ENCODE data around the gene ENPEP.
"Not testable (repeated sequence)": the region's sequence is repeated elsewhere in the genome, so short reads cannot be mapped to it uniquely, and the experiment has no call there.

The ENPEP gene

GRCh38 chr4:110475881-110476818, at the start of gene ENPEP:
Gene ENPEP, plus strand, starts transcription at chr4:110476155. Its CDS starts 260 bp downstream, at chr4:110476415.
- DNase-seq, result no peak

GRCh38 chr4:110431805-110432204, 44.1 kb upstream of the ENPEP start:
- DNase-seq, result not testable (repeated sequence)

DNA sequence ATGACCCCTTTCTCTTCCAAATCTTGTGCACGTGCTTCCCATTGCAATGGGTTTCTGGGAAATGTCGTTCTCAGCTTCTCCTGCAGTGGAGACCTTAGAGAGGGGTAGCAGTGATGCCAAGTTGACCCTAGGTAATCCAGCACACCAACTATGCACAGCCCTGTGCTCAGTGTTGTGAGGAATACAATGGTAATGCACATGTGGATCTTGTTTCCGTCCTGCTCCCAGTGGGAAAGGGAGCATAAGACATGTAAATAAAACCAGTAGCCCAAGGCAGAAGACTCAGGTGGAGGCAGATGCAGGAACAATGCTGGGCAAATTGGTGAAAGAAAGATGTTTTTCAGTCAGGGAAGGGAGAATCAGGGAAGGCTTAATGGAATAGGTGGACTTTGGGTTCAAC, 38.7 kb upstream of the ENPEP start:
- not testable (repeated sequence) for DNase-seq

- not testable (repeated sequence) for DNase-seq
Measured at GRCh38 chr4:110439209-110439608, 36.7 kb upstream of the ENPEP start.

DNA sequence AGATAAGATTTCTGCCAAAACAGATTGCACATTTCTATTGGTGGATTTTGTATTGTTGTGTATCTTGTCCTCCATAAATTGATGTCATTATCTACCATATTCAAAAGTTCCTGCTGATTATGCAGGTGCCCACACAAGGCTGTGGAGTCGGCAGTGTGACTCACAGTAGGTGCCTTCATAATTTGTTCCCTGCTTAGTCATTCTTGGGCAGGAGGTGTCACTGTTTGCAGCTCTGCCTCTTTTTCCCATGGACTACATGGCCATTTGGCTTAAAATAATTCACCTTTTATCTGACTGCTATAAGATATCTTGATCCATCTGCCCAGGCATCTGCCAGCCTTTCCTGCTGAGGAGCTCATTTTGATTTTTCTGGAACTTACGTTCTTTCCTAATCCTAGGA, 33.6 kb upstream of the ENPEP start:
- DNase-seq, result no peak

- DNase-seq, result no peak
Measured at GRCh38 chr4:110442788-110443187, 33.2 kb upstream of the ENPEP start.

DNA sequence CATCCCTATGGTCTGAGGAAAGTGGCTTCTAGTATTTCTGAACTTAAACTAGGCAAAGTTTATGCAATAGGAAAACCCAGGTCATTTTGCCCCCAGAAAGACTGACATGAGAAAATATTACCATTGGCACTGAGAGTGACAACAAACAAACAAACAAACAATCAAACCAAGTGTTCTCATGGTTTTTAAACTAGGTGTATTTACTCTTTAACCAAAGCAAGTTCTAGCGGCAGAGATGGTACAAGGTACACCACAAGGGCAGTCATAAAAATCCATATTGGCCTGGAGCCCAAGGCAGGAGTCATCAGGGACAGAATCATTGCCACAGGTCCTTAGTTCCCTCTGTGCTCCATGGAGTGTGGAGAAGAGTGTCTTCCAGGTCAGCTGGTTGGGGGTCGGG, 26.0 kb upstream of the ENPEP start:
- no peak for DNase-seq

DNA sequence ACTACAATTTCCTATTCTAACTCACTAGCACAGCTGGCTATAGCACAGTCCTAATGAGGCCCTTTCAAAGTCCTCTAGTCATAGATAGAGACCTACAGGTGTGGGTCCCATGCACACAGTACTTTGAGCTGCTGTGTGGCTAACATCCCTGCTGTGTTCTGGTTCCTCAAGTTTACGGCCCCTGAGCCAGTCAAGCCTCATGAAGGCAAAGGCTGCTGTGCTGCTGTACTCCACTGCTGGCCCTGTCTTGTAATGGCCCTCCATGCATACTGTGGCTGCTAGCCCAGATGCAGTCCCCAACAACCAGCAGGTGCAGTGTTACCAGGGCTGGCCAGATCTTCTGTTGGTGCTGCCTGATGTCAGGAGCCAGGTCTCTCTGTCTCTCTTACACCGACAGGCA, 23.4 kb upstream of the ENPEP start:
- no peak for DNase-seq

GRCh38 chr4:110454441-110454840, 21.5 kb upstream of the ENPEP start:
- DNase-seq, result no peak

DNA sequence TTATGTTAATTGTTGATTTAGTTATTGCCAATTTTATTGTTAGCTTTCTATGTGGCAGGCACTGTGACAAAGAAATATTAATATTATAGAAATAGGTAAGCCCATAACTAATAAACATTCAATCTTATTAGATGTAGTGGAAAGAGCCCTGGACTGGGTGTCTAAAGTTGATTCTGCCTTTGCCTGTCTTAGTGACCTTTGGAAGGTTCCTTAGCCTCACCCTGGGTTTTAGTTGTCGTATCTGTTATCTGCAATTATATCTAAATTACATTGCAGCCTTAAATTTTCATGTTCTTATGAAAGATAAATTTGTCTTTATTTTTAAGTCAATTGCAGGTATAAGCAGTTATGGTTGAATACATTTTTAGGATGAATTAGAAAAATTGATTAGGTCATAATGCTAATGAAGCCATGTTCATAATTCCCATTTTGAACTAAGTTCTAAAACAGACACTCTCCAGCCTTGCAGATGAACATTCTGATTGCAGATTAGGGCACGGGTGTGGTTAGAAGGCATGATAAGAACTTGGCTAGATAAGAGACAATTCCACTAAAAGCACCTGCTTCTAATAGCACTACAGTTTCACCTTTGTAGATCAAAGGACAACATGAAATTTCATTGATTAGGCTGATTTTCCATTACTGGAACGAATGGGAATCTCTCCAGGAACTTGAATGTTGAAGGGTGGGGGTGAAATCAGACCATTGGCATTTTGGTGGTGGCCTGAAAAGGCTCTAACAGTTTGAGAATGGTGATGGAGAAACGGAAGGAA, 17.3 kb upstream of the ENPEP start:
- no peak for DNase-seq

- DNase-seq, result no peak
Measured at GRCh38 chr4:110460074-110460746, 15.7 kb upstream of the ENPEP start.

GRCh38 chr4:110467400-110467799, 8.6 kb upstream of the ENPEP start:
- no peak for DNase-seq

DNA sequence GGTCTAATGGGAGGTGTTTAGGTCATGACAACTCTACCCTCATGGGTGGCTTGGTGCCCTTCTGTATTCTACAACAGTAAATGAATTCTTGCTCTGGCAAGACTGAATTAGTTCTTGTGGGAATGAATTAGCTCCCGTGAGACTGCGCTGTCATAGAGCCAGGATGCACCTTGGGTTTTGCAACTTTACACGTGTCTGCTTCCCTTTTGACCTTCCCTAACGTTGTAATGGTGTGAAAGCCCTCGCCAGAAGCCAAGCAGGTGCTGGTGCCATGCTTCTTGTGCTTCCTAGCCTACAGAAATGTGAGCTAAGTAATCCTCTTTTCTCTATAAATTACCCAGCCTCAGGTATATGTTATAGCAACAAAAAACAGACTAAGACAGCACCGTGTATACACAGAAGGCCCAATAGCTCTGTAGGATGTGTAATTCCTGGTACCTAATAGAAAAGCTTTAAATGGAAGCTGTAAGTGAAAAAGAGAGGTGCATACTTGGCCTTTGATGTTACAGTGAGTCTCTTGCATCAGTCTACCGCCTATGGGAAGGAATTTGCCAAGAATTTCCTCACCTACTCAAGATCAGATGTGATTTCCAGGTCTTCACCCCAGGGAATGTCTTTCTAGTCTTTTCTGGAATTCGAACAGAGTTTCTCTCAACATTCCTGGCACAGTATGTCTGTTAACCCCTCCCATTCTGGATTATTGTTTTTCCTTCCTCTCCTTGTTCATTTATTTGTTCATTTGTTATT, 3.2 kb upstream of the ENPEP start:
- DNase-seq, result no peak

- no peak for DNase-seq
Measured at GRCh38 chr4:110474481-110474880, 1.5 kb upstream of the ENPEP start.

- not testable (repeated sequence) for DNase-seq
Measured at GRCh38 chr4:110475080-110475479, 875 bp upstream of the ENPEP start.

DNA sequence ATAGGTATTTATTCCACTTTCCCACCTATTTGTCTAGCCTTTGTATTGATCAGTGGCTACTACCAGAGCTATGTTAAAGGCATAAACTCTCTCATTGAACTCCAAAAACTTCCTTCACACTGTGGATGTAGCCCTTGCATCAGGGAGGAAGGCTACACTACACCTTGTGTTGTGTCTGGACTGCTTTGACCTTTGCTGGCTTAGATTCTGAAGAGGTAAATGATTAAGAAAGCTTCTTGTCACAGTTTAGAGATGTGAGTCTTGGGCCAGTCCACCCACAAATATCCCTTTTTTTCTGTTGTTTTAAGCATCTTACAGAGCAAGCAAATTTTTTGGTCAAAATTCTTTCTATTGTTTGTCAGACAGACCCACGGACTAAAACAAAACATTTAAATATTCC, 1.9 kb downstream of the ENPEP start:
- no peak for DNase-seq

DNA sequence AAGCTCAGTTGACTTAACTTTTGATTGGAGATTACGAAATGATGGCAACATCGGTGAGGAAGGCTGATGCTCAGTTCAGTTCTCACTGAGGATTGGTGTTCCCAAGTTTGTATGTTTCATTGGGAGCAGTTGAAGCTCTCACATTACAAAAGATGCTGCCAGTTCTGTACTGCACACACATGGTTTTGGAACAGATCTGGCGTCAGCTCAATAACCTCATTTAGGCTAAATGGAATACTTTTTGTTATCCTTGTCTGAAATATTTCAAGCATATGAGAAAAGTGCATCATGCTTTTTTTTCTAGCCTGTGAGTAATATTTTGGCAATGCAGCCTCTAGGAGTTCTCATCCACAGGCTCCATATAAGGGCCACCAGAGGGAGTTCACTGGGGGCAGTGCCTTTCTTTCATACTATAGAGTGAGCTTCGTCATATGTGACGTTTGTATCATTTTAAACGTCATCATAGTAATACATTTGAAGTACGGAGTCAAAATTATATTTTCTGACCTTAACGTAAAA, 4.1 kb downstream of the ENPEP start:
- DNase-seq, result no peak

GRCh38 chr4:110480746-110481271, 4.9 kb downstream of the ENPEP start:
- no peak for DNase-seq

DNA sequence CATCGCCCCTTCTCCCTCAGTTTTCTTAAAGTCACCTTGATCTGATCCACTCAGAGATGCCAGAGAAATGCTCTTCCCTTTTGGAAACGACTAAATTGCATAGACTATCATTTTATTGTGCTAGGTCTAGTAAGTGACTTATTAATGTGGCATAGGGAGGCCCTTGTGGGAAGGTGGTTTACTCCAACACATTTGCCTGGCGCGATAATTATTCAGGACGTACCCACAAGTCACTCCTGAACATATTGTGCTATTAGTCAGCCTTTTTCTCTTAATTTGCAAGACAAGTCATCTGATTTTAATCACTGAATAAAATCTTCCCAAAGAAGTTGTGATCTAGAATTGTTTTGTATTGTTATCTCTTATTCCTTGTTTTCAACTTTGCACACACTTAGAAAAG, 7.6 kb downstream of the ENPEP start:
- no peak for DNase-seq

DNA sequence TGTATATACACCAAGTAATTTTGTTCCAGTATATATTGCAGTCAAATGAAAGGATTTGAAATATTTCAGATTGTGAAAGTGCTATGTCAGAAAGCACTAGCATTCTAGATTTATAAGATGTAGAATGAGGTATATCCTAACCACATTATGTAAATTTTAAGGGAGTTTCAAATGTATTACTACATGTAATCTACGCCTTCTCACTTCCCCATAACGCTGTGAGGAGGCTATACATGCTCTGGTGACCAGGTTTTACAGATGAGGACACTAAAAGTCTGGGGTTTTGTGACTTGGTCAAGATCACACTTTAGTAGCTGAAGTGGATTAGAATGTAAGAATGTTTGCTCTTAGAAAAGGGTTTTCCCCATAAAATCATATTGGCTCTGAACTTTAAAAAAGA, 8.1 kb downstream of the ENPEP start:
- DNase-seq, result no peak

- no peak for DNase-seq
Measured at GRCh38 chr4:110484767-110485166, 8.8 kb downstream of the ENPEP start.

GRCh38 chr4:110485452-110485851, 9.5 kb downstream of the ENPEP start:
- DNase-seq, result no peak
